Glomerular visceral epithelial cell (primary cell): ENCODE data around the gene AMPD3.
A peak's percentile ranks its signal among the peaks of the same experiment; 100 is the strongest.

Experiments
- DNase-seq: peaks from one replicate; pipeline ENCODE4 v3.0.0-alpha.2; 2016; ENCODE audit errors: extremely low spot score

AMPD3 gene

DNA sequence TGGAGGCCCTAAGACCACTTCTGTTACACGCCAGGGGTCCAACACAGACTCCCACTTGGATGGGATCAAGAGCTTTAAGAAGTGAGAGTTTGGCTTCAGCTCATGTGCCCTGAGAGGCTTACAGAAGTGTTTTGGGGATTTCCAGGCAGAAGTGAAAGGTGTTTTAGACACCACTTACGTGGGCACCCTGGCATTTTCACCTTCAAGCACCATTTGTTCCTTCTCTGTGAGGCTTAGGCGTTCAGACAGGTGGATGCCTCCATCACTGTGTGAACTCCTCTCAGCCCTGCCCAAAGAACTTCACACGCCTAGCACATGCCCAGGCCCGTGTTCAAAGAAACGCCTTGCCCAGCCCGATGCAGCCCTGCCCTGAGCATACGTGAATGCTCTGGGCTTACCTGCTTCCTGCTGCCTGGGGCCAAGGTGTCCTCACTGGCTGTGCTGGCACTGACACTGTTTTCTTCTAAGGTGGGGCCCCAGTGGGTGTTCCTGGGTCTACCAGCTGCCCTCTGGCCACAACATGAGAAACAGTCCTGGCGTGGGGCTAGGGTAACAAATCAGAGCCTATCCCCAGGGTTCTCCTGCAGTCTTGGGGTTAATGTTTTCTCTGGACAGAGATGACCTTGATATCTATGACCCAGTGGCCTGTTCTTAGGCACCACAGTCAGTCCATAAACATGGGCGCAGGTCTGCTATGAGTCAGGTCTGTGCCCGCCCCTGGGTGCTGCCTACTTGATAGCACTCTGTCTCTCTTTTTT lies 34.0 kb downstream of the AMPD3 start:
- DNase-seq, result no peak

DNA sequence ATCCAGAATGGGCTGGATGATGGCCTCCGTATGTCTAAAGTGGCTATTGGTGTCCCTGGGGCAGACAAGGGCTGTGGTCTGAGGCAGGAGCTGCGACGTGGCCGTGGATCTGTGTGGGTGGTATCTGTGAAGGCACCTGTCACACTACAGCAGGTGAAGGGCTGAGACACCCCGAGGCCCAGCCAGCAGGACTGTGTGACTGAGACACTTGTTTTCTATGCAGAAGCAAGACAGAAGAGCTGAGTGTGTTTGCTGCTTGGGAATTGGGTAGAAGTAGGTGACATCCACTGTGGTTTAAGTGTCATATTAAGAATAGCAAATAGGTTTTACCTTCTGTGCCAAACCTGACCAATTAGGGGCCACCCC lies 35.0 kb downstream of the AMPD3 start:
- no peak for DNase-seq

DNA sequence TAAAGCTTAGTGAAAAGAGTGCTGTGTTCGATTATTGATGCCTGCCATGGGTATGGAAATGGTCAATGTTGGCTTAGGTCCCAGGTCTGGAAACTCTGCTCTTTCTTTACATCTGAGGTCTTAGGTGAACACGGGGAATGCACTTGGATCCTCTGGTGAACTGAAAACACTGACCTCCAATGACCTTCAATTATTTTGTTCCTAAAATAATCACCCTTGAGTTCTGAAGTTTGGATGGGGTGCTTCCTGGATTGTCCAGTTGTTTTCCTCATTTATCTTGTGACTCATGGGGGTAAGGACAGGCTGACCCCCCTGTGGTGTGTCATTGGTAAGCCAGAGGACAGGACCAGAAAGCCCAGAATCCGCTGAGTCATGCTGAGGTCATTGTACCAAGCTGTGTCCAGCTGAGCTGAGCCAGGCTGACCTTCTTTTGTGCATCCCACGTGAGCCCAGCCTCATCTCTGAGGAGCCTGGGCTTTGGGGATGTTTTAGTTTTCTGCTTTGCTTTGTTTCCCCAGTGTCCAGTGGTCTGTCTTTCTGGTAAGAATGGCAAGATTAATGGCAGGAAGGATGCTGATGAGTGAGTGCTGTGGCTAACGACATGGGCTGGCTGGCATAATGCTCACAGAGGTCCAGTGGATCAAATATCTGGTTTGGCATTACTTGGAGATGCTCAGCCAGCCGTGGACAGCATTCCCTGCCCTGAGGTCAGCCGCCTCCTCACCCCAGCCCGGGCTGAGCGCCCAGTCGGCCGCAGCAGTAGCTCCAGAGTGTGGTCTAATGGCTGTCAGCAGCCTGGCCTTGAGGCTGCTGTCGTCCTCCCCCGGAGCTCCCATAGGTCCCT lies 35.6 kb downstream of the AMPD3 start:
- DNase-seq, result peak; percentile 96

DNA sequence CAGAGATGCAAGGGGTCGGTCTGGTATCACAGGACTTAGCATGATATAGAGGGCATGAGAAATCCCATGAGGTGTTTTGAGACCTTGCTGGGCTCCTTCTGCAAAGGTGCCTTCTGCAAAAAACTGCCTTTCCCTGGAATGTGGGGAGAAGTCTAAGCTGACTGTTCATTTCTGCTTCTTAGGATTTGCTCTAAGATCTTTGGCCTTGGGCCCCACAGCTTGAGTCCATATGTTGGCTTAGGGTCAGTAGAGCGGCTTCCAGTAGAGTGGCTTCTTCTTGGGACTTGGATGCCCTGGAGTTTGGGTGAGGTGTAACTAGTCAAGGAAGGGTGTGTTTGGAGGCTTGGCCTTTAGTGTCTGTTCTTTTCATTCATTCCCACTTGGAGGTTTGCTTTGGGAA lies 37.0 kb downstream of the AMPD3 start:
- no peak for DNase-seq

DNA sequence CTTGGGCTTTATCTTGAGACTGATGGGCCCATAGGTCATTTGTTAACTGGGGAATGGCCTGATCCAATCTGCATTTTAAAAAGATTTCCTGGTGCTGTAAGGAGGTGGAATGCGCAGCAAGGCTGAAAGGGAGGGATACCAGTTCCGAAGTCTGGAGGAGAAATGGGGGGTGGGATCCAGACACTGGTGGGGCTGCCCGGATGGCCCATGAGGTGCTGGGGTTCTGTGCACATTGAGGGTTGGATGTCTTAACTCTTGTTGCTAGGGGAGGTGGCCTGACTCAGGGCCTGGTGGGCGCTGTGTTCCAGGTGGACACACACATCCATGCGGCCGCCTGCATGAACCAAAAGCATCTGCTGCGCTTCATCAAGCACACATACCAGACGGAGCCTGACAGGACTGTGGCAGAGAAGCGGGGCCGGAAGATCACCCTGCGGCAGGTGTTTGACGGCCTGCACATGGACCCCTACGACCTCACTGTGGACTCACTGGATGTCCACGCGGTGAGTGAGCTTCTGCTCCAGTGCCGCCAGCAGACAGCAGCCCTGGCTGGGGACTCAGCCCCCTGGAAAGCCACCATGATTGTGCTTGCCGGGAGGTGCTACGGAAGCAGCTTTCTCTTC lies 38.1 kb downstream of the AMPD3 start:
- no peak for DNase-seq

DNA sequence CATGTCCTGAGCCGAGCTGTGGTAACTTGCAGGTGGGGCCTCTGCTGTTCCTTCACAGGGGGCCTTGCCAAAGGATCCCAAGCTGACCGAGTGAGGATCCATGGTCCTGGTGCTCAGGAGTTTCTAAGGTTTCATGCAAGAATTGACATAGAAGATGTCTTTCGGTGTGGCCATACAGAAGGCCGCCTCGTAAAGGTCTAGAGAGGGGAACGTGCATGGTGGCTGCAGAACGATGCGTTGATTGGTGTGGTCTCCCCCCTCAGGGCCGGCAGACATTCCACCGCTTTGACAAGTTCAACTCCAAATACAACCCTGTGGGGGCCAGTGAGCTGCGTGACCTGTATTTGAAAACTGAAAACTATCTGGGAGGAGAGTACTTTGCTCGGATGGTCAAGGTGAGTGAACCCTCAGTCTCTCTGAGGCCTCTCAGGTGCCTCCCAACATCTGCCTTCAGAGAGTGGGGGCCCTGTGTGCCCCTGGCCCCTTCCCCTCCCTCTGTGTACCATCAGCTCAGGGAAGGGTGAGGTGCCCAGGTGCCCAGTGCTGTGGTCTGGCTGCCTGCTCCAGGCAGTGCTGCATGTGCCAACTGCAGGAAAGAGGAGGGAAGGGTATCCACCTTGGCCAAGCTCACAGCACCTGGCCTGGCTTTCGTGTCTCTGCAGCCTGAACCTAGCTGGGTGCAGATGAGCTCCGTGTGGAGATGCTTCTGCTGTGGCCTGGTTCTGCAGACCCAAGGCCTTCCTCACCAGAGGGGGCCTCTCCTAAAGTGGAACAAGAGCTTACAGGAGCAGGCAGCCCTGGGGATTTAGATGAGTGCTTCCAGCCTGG lies 39.8 kb downstream of the AMPD3 start:
- DNase-seq, result no peak

DNA sequence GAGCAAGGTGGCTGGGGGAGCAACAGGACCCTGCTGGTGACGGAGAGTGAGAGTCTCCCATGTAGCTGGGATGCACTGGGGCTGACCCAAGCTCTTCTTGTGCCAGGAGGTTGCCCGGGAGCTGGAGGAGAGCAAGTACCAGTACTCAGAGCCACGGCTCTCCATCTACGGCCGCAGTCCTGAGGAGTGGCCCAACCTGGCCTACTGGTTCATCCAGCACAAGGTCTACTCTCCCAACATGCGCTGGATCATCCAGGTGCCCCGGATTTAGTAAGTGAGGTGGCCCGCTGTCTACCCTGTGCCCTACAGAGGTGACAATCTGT lies 40.4 kb downstream of the AMPD3 start:
- DNase-seq, result no peak

DNA sequence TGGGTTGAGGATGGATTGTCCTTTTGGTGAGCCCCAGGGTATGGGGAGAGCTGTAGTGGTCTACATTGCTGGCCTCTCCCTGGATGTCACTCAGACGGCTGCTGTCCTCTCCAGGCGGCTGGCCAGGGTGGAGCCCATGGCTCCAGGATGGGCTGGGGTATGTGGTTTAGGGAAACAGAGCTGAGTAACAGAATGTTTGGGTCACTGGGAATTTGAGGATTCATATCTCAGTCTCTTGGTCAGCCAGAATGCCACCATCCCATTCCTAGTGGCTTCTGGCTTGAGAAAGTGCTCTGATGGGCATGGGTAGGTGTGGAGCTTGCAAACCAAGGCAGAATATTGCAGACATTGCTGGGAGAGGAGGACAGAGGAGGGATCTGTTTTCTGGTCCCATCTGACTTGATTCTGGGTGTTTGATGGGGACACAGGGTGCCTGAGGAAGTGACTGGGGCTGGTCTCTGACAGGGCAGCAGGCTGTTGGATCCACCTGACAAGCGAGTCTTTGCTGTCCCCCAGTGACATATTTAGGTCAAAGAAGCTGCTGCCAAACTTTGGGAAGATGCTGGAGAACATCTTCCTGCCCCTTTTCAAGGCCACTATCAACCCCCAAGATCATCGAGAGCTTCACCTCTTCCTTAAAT lies 41.4 kb downstream of the AMPD3 start:
- DNase-seq, result no peak

DNA sequence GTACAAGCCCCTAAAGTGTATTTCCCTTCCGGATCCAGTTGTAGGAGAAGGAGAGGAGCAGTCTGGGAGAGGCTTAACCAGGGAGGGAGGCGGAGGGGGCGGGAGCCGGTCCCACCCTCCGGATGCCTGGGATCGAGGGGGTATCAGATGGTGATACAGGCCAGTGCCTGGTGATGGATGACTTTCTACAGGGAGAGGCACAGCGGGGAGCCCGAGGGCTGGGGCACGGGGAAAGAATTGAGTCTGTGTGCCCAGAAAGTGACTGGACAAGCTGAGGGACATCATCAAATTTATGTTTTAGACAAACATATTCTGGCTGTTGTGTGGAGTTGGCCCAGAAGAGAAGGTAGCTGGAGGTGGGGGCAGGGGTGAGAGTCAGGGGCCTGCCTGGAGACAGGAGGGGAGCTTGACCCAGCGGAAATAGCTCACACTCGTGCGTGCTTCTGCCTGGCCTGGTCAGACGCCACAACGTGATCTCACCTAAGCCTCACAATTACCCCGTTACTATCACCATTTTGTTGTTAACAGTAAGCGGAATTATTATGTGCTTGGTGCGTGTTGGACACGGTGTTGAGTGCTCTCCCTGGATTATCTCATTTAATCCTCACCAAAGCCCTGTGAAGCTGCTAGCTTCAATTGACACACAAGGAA lies 42.4 kb downstream of the AMPD3 start:
- no peak for DNase-seq

DNA sequence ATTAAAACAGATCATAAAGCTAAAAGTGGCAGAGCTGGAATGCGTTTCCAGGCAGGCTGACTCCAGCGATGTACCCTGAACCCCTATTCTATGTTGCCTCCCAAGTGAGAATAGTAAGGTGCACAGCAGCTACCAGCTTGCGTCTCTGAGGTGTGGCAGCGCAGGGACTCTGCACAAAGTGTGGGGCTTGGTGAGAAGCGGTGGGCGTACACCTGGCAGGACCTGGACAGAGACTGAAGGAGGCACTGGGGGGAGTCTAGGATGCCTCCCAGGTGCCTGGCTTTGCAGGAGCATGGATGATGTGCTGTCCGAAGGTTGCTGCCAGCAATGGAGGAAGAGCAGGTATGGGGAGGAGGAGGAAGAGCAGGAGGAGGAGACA lies 42.9 kb downstream of the AMPD3 start:
- DNase-seq, result no peak

DNA sequence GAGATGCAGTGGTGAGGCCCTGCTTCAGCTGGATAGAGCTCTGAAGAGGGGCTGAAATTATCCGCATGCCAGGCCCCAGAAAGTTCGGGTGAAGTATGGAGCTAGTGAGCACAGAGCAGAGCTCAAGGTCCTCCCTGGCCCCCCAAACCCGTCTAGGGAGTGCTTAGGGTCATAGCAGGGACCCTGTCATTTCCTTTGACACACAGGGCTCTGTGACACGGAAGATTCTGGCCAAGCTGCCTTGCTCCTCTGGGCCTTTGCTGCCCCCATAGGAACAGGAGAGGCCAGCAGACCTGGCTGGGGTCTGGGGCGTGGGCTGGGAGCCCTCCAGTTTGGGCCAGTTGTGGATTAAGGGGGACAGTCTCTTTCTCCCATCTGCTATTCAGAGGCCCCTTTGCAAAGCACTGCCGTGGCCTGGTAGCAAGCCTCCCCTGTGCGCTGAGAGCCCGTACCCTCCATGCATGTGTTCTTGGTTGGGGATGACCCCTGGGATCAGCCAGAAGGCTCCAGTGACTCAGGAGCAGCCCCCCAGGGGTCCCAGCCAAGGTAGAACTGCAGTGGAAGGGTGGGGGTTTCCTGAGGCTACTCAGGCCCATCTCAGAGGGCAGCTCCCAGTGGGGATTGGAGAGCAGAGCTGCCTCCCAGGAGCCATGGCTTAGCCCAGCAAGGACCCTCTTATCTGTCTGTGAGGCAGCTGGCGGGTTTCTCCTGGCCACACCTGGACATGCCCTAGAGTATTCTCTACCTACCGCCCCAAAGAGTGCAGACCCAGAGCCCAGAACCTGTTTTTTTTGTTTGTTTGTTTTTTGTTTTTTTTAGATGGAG lies 43.6 kb downstream of the AMPD3 start:
- no peak for DNase-seq

DNA sequence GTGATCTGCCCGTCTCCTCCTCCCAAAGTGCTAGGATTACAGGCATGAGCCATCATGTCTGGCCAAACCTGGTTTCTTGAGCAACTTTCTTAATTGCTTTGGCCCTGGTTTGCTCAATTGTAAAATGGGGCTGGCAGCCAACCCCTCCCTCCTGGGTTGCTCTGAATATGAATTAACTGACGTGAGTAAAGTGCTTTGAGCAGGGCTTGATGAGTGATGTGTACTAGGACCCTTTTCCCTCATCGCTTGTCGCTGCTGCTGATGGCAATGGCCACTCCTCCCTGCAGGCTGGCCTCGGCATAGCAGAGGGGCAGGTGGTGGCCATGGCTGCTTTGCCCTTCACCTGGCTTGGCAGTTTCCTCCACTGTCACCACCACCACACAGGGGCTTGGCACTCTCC lies 44.4 kb downstream of the AMPD3 start:
- DNase-seq, result no peak

DNA sequence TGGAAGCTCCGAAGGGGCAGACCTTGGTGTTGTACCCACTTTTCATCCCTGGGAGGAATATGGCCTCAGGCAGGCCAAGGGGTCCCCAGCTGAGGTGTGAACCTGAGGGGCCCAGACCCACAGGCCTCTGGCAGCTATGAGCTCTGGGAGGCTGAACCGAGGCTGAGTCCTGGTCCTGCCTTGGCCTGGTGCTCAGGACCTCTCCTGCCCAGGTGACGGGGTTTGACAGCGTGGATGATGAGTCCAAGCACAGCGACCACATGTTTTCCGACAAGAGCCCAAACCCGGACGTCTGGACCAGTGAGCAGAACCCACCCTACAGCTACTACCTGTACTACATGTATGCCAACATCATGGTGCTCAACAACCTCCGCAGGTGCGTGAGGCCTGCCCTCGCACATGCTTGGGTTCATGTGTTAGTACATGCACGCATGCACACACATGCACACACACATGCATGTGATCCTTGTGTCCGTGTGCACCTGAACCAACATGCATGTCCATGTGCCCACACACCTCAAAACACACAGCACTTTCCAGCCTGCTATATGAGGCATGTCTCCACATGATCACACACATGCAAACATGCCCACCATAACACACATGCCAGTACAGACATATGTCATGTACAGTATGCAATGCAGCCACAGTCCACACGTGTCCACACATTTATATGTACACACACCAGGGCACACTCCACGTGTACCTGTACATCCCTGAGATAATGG lies 45.0 kb downstream of the AMPD3 start:
- DNase-seq, result no peak

DNA sequence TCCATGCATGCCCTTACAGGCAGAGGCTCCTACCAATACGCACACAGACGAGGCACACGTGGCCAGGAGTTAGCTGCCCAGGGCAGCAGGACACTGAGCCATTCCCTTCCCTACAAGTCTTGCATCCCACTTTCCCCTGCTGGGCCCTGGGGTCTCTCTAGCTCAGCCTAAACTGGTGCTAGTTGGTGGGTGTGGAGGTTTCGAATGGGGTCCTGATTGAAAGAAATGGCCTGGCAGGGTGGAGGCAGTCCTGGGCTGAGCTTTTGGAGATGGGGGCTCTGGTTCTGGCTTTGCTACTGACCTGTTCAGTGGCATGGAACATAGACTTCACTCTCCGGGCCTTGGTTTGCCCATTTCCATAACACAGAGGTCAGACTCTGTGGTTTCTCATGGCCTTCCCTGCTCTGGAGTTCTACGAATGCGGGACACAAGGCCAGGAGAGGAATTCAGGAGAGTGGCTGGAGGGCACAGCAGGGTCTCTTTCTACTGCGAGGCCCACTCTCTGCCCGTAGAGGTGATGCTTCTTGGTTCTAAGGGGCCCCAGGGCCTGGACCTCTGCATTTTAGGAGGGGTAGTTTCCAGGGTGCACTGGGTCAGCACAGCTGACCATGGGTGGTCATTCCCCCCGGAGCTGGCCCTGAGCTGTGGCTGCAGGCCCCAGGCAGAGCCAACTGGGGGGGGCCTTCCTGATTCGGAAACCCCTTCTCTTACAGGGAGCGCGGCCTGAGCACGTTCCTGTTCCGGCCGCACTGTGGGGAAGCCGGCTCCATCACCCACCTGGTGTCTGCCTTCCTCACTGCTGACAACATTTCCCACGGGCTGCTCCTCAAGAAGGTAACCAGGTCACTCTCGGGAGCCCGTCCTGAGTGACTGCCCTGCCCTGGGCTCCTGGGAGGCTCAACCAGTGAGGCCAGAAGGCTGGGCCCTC lies 46.0 kb downstream of the AMPD3 start:
- no peak for DNase-seq

DNA sequence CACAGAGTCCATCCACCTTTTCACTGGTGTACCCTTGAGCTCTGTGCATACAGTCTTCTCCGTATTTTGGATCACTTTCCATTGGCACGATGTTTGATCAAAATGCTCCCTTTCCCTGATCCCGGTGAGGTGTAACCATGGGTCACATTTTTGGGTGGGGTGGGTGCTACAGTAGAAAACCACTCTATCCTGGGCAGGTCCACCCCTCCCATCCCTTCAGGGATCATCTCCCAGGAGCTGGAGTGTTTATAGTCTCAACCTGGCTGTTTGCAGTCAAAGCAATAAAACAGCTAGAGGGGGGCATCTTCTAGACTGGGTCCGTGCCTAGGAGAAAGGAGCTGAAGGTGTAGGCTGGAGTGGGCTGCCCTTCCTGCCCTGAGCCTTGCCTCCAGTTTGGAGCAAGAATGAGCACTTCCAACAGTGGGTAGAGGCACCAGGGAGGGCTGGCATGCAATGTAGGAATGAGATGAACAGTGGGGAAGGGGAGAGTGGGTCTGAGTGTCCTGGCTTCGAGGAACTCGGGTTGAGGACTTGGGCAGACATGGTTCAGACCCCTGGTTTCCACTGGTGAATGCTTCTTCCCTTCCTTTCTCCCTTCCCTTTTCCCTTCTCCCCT lies 47.1 kb downstream of the AMPD3 start:
- DNase-seq, result no peak

DNA sequence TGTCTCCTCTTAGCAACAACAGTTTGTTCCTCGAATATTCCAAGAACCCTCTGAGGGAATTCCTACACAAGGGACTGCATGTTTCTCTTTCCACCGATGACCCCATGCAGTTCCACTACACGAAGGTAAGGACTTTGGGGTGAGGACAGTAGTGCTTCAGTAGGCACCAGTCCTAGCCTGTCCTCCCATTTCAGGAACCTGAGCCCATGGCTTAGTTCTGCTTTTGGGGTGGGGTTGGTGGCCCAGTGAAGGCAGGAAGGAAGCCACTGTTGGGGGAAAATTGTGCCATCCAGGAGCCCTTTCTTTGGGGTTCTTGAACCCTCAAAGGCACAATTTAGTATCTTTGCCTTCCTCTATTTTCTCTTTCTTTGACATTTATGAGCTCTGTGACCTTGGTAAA lies 47.7 kb downstream of the AMPD3 start:
- no peak for DNase-seq

DNA sequence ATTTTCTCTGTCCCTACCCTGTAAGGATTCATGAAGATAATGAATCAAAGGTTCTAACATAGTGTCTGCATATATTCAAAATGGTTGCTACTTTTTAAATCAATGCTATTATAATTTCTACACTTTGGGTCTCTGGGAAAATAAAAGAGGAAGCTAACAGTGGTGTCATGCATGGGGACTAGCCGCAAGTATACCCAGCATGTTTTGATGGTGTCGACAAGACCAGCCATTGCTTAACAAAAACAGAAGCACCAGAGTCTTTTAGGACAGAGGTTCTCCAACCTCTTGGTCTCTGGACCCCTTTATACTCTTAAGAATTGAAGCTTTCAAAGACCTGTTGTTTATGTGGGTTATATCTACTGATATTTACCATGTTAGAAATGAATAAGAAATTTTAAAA lies 48.2 kb downstream of the AMPD3 start:
- DNase-seq, result no peak
